ENCODE data around the gene C17orf50.
"Not testable (repeated sequence)": the region's sequence is repeated elsewhere in the genome, so short reads cannot be mapped to it uniquely, and the experiment has no call there.

The C17orf50 gene

DNA sequence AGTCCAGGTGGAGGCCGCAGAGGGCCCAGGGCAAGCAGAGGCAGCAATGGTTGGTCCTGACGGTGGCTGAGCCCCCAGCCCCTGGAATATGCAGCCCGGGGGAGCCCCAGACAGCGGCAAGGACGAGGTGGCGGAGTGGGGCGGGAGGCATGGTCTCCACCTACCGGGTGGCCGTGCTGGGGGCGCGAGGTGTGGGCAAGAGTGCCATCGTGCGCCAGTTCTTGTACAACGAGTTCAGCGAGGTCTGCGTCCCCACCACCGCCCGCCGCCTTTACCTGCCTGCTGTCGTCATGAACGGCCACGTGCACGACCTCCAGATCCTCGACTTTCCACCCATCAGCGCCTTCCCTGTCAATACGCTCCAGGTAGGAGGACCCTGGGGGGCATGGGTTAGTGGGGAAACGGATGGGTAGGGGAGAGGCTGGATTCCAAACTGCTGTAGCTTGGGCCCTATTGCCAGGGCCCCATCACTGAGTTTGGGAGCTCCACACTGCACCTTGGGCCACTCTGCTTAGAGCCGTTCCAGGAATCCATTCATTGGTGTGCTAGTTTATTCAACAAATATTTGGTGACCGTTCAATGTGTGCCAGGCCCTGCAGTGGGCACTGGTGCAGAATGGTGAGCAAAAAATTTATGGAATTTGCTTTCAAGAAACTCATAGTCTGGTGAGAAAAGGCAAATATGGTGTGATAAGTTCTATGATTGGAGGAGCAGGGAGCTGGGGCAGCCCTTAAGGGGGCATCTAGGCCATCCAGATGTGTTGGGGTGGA is 25.5 kb upstream of the C17orf50 start:
- no peak for DNase-seq

- no peak for DNase-seq
Observed at GRCh38 chr17:35736236-35736635, 24.5 kb upstream of the C17orf50 start.

DNA sequence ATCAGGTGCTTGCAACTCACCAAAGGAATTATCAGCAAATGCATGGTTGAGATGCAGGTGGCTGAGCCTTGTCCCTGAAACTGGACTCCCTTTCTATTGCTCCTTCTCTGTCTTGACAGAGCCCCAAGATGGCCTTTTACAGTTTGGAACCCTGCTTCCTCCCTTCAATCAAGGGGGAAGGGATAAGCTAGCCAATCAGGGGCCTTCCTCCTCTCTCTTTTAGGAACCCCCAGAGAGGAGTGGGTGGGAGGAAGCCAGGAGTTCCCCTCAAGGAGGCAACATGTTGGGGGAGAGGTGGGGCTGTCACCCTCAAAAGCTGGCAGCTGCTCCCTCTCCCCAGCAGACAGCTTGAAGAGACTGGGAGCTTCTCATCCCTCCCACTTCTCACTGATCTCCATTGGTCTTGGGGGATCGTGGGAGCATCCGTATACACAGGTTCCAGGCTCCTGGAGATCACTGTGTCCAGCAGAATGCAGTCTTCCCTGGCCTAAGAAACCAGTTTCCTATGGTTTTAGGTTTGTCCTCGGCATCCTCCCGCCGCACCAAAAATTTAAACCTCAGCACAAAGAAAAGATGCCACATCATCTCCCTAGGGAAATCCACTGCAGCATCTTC is 22.1 kb upstream of the C17orf50 start:
- DNase-seq = no peak

DNA sequence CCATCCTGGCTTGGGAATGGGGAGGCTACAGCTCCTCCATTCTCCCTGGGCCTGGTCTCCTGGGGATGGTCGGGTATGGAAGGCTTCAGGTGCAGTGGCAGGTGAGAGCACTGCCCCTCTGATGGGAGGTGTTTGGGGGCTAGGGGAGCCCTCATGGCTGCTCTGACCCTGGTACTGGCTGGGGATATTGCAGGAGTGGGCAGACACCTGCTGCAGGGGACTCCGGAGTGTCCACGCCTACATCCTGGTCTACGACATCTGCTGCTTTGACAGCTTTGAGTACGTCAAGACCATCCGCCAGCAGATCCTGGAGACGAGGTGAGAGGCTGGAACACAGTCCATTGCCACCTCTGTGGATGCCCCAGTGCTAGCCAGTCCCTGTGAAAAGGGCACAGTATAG is 20.5 kb upstream of the C17orf50 start:
- DNase-seq = no peak

GRCh38 chr17:35740997-35741931 is 19.4 kb upstream of the C17orf50 start:
- no peak for DNase-seq

DNA sequence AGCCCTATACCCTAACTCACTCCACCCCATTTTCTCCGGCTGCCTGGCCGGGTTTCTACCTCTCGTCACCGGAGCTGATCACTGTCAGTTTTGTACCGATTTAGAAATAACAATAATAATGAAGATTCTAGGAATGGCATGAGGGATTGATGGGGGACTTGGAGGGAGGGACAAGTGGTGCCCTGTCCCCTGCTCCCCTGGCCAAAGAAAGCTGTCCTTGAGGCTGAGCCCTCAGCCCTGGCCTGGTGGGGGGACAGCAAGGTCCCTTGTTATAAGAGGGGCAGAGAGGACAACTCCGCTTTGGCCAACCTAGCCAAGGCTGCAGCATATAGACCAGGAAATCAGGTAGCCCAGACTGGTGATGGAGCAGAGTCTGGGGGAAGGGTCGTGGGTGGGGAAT is 18.2 kb upstream of the C17orf50 start:
- no peak for DNase-seq

DNA sequence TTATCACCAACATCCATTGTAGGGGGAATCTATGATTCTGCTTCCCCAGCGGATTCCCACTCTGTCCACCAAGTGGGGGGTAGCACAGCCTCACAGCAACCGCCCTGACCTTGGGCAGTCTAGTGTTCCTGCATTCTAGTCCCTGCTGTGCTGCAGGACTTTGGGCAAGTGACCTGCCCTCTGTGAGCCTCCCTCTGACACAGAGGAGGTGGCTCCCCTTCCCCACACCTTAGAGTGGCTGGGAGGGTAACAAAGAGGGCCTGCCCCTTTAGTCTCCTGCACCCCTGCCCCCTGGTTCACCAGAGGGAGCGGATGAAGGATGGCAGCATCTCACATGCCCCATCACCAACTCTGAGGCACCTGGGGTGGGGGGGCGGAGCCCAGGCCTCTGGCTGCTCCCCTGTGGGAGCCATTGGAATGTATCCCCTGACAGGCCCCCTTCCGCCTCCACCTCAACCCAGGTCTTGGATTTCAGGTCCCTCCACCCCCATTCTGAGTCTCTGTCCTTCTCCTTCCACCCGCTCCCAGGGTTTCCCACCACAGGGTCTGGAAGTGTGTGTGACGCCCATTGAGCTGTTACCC is 17.7 kb upstream of the C17orf50 start:
- DNase-seq = no peak

- DNase-seq = peak; percentile 57
Observed at GRCh38 chr17:35743626-35744328, 16.9 kb upstream of the C17orf50 start.

GRCh38 chr17:35744830-35745229 is 15.9 kb upstream of the C17orf50 start:
- DNase-seq = no peak

DNA sequence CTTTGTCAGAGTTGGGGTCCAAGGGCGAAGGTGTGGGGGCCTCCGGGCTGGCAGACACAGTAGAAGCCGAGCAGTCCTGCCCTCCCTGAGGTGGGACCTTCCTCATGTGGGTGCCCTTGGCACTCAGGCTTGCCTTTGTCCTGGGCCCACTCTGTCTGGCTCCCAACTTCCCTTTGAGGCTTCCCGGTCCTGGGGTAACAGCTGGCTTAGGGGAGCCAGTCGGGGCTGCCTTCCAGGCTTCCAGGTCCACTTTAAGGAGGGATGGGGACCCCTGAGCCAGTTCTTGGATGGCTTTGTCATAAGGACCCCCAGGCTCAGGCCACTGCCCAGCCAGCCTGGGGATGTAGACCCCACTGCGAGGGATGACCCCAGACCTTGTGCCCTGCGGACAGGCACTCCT is 15.4 kb upstream of the C17orf50 start:
- DNase-seq = no peak

GRCh38 chr17:35745749-35746320 is 14.9 kb upstream of the C17orf50 start:
- DNase-seq = no peak

DNA sequence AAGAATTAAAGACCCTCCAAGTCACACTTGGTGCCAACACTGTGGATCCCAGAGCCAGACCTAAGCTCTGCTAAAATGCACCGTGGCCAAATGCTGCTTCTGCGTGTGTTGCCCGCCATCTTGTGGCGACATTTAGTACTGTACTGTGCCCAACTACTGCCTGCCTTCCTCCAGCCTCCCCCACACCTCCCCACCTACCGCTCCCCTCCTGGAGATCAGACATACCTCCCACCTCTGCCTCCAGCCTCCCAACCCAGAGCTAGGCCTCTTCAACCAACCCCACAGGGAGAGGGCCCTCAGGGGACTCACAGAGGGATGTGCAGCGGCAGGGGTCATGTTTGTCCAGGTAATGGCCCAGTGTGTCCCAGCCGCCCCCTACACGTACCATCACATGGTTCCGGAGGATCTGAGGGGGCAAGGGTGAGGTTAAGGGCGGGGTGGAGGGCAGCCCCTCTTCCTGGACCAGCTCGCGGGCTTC is 13.1 kb upstream of the C17orf50 start:
- peak; percentile 83 for DNase-seq

- peak; percentile 85 for DNase-seq
Observed at GRCh38 chr17:35748341-35748841, 12.3 kb upstream of the C17orf50 start.

DNA sequence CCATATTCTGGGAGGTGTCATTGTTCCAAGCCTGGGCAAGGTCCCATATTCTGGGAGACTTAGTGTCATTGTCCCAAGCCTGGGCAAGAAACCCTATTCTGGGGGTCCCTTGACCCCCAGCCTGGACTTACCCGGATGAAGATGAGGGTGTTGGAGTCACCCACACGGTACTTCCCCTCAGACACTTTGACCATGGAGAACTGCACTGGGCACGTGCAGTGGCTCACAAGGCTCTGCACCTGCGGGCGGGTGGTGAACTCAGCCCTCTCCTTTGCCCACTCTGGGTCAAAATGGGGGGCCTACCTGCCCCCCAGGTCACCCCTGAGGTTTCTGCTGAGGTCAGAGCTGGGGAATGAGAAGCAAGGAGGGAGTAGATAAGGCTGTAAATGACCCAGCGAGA is 11.7 kb upstream of the C17orf50 start:
- no peak for DNase-seq

- DNase-seq = peak; percentile 32
Observed at GRCh38 chr17:35749560-35750412, 10.9 kb upstream of the C17orf50 start.

- no peak for DNase-seq
Observed at GRCh38 chr17:35750526-35751395, 9.9 kb upstream of the C17orf50 start.

DNA sequence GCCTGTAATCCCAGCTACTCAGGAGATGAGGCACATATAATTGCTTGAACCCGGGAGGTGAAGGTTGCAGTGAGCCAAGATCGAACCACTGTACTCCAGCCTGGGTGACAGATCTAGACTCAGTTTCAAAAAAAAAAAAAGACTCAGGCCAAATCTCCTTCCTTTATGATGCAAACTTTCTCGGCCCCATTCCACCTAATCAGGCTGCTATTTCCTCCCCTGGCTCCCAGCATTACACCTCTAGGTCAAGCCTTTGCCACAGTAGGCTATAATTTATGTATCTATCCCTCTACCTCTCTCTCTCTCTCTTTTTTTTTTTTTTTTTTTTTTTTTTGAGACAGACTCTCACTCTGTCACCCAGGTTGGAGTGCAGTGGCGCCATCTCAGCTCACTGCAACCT is 9.1 kb upstream of the C17orf50 start:
- DNase-seq = not testable (repeated sequence)

- DNase-seq = peak; percentile 61
Observed at GRCh38 chr17:35752471-35752870, 8.2 kb upstream of the C17orf50 start.

DNA sequence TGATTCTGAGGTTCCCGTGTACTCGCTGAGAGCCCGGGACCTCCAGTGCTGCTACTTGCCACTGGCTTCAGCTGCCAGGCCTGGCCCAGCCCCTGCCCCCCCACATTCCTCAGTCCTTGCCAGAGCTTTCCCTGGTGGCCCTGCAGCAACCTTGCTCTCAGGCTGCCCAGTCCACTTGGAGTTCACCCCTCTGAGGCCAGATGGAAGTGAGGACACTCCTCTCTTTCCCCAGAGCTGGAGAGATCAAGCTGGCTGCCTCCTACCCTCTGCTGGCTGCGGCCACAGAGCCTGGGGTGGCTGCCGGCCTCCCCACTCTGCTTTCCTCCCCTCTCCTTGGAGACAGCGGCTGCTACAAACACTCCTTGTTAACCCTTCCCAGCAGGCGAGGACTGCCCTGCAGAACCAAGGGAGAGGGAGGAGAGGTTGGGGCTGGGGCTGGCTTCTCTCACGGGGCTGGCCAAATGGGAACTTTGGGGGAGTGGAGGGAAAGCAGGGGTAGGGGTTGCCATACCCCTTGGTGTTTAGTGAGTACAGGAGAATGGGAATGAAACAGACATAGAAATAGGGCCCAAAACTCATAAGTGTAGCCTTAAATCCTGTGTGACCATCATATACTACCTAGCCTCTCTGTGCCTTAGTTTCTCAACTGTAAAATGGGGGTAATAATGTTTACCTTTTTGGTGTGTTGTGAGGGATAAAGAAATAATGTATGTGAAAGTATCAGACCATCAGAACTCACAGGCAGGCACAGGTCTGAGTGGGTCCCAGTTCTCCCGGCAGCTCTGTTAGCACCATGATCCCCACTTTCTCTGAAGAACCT is 7.5 kb upstream of the C17orf50 start, which contains the start of gene GAS2L2:
TSS of gene GAS2L2 (minus strand) at position 295 of the 820 bp plus-strand sequence. CDS start 389 bp downstream, outside the sequence.
- no peak for DNase-seq

All from RPMI8226 (cell line).